Left ventricle myocardium inferior (tissue), 1 donor: Measurements from ENCODE around the gene CEBPA. TPM values are rescaled to one million over a fixed set of nuclear protein-coding genes. Genes with fewer than 3 reads are reported as not detected.
A peak's percentile ranks its signal among the peaks of the same experiment; 100 is the strongest.

Experiments
- DNase-seq: peaks from one replicate; pipeline ENCODE4 v3.0.0-alpha.2; 2020
- H3K27ac ChIP-seq: fragments of 200-600 bp; replicated peaks from 2 replicates; pipeline ENCODE4 v1.8.0; 2021
- H3K27me3 ChIP-seq: fragments of 200-600 bp; 2 replicates; pipeline ENCODE4 v1.8.0; 2021; ENCODE audit warnings: low read depth
- H3K36me3 ChIP-seq: fragments of 200-600 bp; 2 replicates; pipeline ENCODE4 v1.8.0; 2021
- H3K4me1 ChIP-seq: fragments of 200-600 bp; 2 replicates; pipeline ENCODE4 v1.8.0; 2021
- H3K4me3 ChIP-seq: fragments of 200-600 bp; 2 replicates; pipeline ENCODE4 v1.8.0; 2021; ENCODE audit warnings: mild to moderate bottlenecking, moderate library complexity
- H3K9me3 ChIP-seq: fragments of 200-600 bp; replicated peaks from 2 replicates; pipeline ENCODE4 v1.8.0; 2021
- CTCF ChIP-seq: fragments of 200-600 bp; IDR thresholded peaks from 2 replicates; pipeline ENCODE4 v1.8.0; 2021; ENCODE audit warnings: antibody characterized with exemption, mild to moderate bottlenecking, borderline replicate concordance
- intact Hi-C: fragments of 100-400 bp; cut with micrococcal nuclease; formaldehyde crosslinking; loops from one replicate; pipeline ENCODE4 v1.11.0; 2022
- total RNA-seq: library from RNA; stranded (reverse); fragmentation: NEBNext Ultra II Directional; extraction: Animal tissue kit (Norgen Biotek cat#: 25700); gene quantifications from one replicate; pipeline ENCODE4 v1.2.1, GENCODE V29; 2021
- donor health status: DM: no; HTN: yes; CAD: no; lungs with severe emphysema.

Gene CEBPA
- total RNA-seq, 1 donor from 2014 or later = 1.7 TPM

DNA sequence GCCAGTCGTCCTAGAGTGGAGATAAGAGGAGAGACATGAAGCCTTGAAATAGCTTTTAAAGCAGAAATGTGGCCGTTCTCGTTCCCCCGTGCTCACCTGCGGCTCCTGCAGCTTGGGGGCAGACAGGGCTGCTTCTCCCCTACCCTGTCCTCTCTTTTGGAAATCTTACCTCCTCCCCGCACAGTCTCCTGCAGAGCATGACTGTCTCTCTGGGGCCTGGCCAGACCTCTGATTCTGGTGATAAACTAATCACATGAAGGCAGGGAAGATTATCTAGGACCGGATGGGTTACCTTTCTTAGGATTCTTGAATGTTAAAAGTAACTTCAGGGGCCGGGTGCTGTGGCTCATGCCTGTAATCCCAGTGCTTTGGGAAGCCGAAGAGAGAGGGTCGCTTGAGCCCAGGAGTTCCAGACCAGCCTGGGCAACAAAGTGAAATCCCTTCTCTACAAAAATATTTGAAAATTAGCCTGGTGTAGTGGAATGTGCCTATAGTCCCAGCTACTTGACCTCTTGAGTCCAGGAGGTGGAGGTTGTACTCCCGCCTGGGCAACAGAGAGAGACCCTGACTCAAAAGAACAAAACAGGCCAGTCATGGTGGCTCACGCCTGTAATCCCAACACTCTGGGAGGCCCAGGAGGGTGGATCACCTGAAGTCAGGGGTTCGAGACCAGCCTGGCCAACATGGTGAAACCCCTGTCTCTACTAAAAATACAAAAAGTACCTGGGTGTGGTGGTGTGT lies 8.1 kb downstream of the CEBPA start:
- Histone ChIP-seq H3K4me1 (no peaks in the 10 kb centered on the region), H3K36me3 (no peaks in the 10 kb centered on the region), H3K27ac (no peak overlapping the region), H3K27me3 (peaks cover 95% of the 10 kb centered on the region), H3K9me3 (peaks cover 8% of the 10 kb centered on the region), H3K4me3 (no peak overlapping the region)
- intact Hi-C loops = no loop called here
- TF ChIP-seq CTCF = no peak
- peak; percentile 1 for DNase-seq

- no peak for TF ChIP-seq CTCF
- Histone ChIP-seq H3K4me3 (no peak overlapping the region), H3K27me3 (peaks cover 88% of the 10 kb centered on the region), H3K27ac (no peak overlapping the region), H3K36me3 (no peaks in the 10 kb centered on the region), H3K4me1 (no peaks in the 10 kb centered on the region), H3K9me3 (peaks cover 15% of the 10 kb centered on the region)
- intact Hi-C loops = no loop called here
- no peak for DNase-seq
Measured at GRCh38 chr19:33293255-33294057, 8.9 kb downstream of the CEBPA start.

- no peak for DNase-seq
- Histone ChIP-seq H3K9me3 (peaks cover 23% of the 10 kb centered on the region), H3K36me3 (no peaks in the 10 kb centered on the region), H3K27me3 (peaks cover 80% of the 10 kb centered on the region), H3K4me3 (no peak overlapping the region), H3K27ac (no peak overlapping the region), H3K4me1 (no peaks in the 10 kb centered on the region)
- intact Hi-C loops = no loop called here
- no peak for TF ChIP-seq CTCF
Measured at GRCh38 chr19:33292595-33293254, 9.6 kb downstream of the CEBPA start.

- peaks cover 80% of the 10 kb centered on the region for H3K27me3 ChIP-seq
- no peak overlapping the region for H3K4me3 ChIP-seq
- DNase-seq = no peak
- H3K4me1 ChIP-seq = no peaks in the 10 kb centered on the region
- no peak overlapping the region for H3K27ac ChIP-seq
- H3K36me3 ChIP-seq = no peaks in the 10 kb centered on the region
- intact Hi-C loops = no loop called here
- no peak for TF ChIP-seq CTCF
- H3K9me3 ChIP-seq = peaks cover 25% of the 10 kb centered on the region
Measured at GRCh38 chr19:33291623-33292534, 10.5 kb downstream of the CEBPA start.
